ENCODE data around the gene ASTN2.

The ASTN2 gene

GRCh38 chr9:116817762-116818161 is 597.1 kb downstream of the ASTN2 start:
- DNase-seq (ENCODE audit: extremely low read depth, low read depth), result no peak
- no peak for TF ChIP-seq CTCF (IDR thresholded peaks at IDR 0.05; ENCODE audit: low read depth, low read length, missing control alignments)
- no peak overlapping the region for H3K4me3 ChIP-seq (replicated peaks; ENCODE audit: low read depth, low read length)

GRCh38 chr9:116816484-116816883 is 598.4 kb downstream of the ASTN2 start:
- no peak for TF ChIP-seq CTCF (IDR thresholded peaks at IDR 0.05; ENCODE audit: low read depth, low read length, missing control alignments)

GRCh38 chr9:116815835-116816234 is 599.0 kb downstream of the ASTN2 start:
- no peak for DNase-seq (ENCODE audit: extremely low read depth, low read depth)
- no peak for TF ChIP-seq CTCF (IDR thresholded peaks at IDR 0.05; ENCODE audit: low read depth, low read length, missing control alignments)
- H3K4me3 ChIP-seq (replicated peaks; ENCODE audit: low read depth, low read length), result no peak overlapping the region

More at GRCh38 chr9:116816484-116816883, 598.4 kb downstream of the ASTN2 start:
- no peak overlapping the region for H3K4me3 ChIP-seq (replicated peaks; ENCODE audit: low read depth, low read length)
- no peak for DNase-seq (ENCODE audit: extremely low read depth, low read depth)

- DNase-seq (ENCODE audit: extremely low read depth, low read depth), result no peak
These were observed 601.9 kb downstream of the ASTN2 start for GRCh38 chr9:116813031-116813300.

GRCh38 chr9:116812231-116813030 is 602.4 kb downstream of the ASTN2 start:
- TF ChIP-seq CTCF (IDR thresholded peaks at IDR 0.05; ENCODE audit: low read depth, low read length, missing control alignments), result no peak

More at GRCh38 chr9:116813031-116813300, 601.9 kb downstream of the ASTN2 start:
- H3K4me3 ChIP-seq (replicated peaks; ENCODE audit: low read depth, low read length), result no peak overlapping the region
- no peak for TF ChIP-seq CTCF (IDR thresholded peaks at IDR 0.05; ENCODE audit: low read depth, low read length, missing control alignments)

GRCh38 chr9:116809656-116810055 is 605.2 kb downstream of the ASTN2 start:
- TF ChIP-seq CTCF (IDR thresholded peaks at IDR 0.05; ENCODE audit: low read depth, low read length, missing control alignments), result no peak
- no peak for DNase-seq (ENCODE audit: extremely low read depth, low read depth)
- no peak overlapping the region for H3K4me3 ChIP-seq (replicated peaks; ENCODE audit: low read depth, low read length)

More at GRCh38 chr9:116812231-116813030, 602.4 kb downstream of the ASTN2 start:
- no peak overlapping the region for H3K4me3 ChIP-seq (replicated peaks; ENCODE audit: low read depth, low read length)
- no peak for DNase-seq (ENCODE audit: extremely low read depth, low read depth)

- no peak for TF ChIP-seq CTCF (IDR thresholded peaks at IDR 0.05; ENCODE audit: low read depth, low read length, missing control alignments)
- DNase-seq (ENCODE audit: extremely low read depth, low read depth), result peak; percentile 15
- H3K4me3 ChIP-seq (replicated peaks; ENCODE audit: low read depth, low read length), result no peak overlapping the region
These were observed 608.8 kb downstream of the ASTN2 start for GRCh38 chr9:116806075-116806474.

Measured in HFF-Myc (cell line).